ENCODE measurements around the gene ORMDL3. TPM values are rescaled to one million over a fixed set of nuclear protein-coding genes. Genes with fewer than 3 reads are reported as not detected.

ORMDL3 gene
- total and polyA plus RNA-seq, 2 donors (not counting 1 experiment from before 2014, with no cell fraction given) = 30.1 to 48.1 TPM

- Histone ChIP-seq H3K27me3 (ENCODE audit: control insufficient read depth, insufficient read depth, low read length) (peaks cover 11% of the 10 kb centered on the region), H3K36me3 (ENCODE audit: control insufficient read depth, insufficient read depth, low read length) (no peaks in the 10 kb centered on the region), H3K27ac (ENCODE audit: insufficient read depth, low read length) (no peak within 1 kb of the TSS), H3K4me1 (ENCODE audit: control insufficient read depth, extremely low read depth, insufficient read depth, low read length) (no peaks in the 10 kb centered on the region), H3K4me2 (ENCODE audit: extremely low read depth, insufficient read depth, low read length) (no peak within 1 kb of the TSS), H3K79me2 (ENCODE audit: control insufficient read depth, insufficient read depth, low read length) (no peaks in the 10 kb centered on the region), H3K9me3 (ENCODE audit: control insufficient read depth, insufficient read depth, low read depth, low read length) (no peaks in the 10 kb centered on the region), H2AFZ (ENCODE audit: low read length) (no peak within 1 kb of the TSS), H3K4me3 (replicated peaks in 1 of 4; ENCODE audit: control extremely low read depth in 1 of 4, insufficient read depth in 1 of 4, low read depth in 3 of 4, low read length in 4 of 4) (no peak within 1 kb of the TSS), H3K9ac (ENCODE audit: insufficient read depth, low read length) (no peak within 1 kb of the TSS), H4K20me1 (ENCODE audit: control insufficient read depth, extremely low read depth, insufficient read depth, low read length) (no peaks in the 10 kb centered on the region)
- TF ChIP-seq CTCF (conservative IDR thresholded peaks at IDR 0.05 in 1 of 2, IDR thresholded peaks at IDR 0.05 in 1 of 2; ENCODE audit: low read depth in 1 of 2, low read length in 2 of 2) (no peak), EZH2 (IDR thresholded peaks at IDR 0.05; ENCODE audit: low read length, missing control alignments) (no peak)
- DNase-seq (ENCODE audit: low read depth in 2 of 2) = no peak
These were observed 35.3 kb upstream of the ORMDL3 start, which contains the start of gene GSDMA for GRCh38 chr17:39962642-39963220. Gene GSDMA, plus strand, starts transcription at chr17:39963004. Its CDS starts 2,684 bp downstream, at chr17:39965688.

DNA sequence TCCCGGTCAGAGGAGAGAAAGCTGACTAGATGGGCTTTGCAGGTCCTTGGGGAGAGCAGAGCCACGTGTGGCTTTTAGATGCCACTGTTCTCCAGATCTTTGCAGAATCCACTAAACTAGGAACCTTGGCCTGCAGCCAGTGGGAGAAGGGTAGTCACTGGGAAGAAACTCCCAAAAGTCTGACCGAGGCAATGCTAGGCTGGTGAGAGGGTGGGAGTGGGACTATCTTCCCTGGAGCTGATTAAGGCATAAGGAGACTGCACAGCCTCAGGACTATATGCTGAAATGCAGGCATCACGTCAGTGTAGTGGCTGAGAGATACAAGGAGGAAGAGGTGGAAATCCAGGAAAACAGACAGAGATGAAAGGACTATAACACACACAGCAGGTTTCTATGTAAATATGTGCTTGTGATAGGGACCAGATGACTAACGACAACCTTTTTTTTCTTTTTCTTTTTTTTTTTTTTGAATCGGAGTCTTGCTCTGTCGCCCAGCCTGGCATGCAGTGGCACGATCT lies 33.2 kb upstream of the ORMDL3 start:
- TF ChIP-seq CTCF (conservative IDR thresholded peaks at IDR 0.05 in 1 of 2, IDR thresholded peaks at IDR 0.05 in 1 of 2; ENCODE audit: low read depth in 1 of 2, low read length in 2 of 2) (no peak), EZH2 (IDR thresholded peaks at IDR 0.05; ENCODE audit: low read length, missing control alignments) (no peak)
- H3K9ac ChIP-seq (ENCODE audit: insufficient read depth, low read length) = no peak overlapping the region

GRCh38 chr17:39955726-39956225 lies 28.4 kb upstream of the ORMDL3 start:
- no peaks in the 10 kb centered on the region for H3K27me3 ChIP-seq (ENCODE audit: control insufficient read depth, insufficient read depth, low read length)
- TF ChIP-seq EZH2 (IDR thresholded peaks at IDR 0.05; ENCODE audit: low read length, missing control alignments) (no peak), CTCF (conservative IDR thresholded peaks at IDR 0.05 in 1 of 2, IDR thresholded peaks at IDR 0.05 in 1 of 2; ENCODE audit: low read depth in 1 of 2, low read length in 2 of 2) (no peak)
- no peak overlapping the region for H3K9ac ChIP-seq (ENCODE audit: insufficient read depth, low read length)
- H3K9me3 ChIP-seq (ENCODE audit: control insufficient read depth, insufficient read depth, low read depth, low read length) = no peaks in the 10 kb centered on the region
- no peaks in the 10 kb centered on the region for H4K20me1 ChIP-seq (ENCODE audit: control insufficient read depth, extremely low read depth, insufficient read depth, low read length)
- H2AFZ ChIP-seq (ENCODE audit: low read length) = no peak overlapping the region
- H3K4me3 ChIP-seq (replicated peaks in 1 of 4; ENCODE audit: control extremely low read depth in 1 of 4, insufficient read depth in 1 of 4, low read depth in 3 of 4, low read length in 4 of 4) = no peak overlapping the region
- no peak overlapping the region for H3K27ac ChIP-seq (ENCODE audit: insufficient read depth, low read length)
- H3K36me3 ChIP-seq (ENCODE audit: control insufficient read depth, insufficient read depth, low read length) = no peaks in the 10 kb centered on the region
- no peak for DNase-seq (ENCODE audit: low read depth in 2 of 2)
- peaks cover 4% of the 10 kb centered on the region for H3K4me1 ChIP-seq (ENCODE audit: control insufficient read depth, extremely low read depth, insufficient read depth, low read length)
- H3K79me2 ChIP-seq (ENCODE audit: control insufficient read depth, insufficient read depth, low read length) = no peaks in the 10 kb centered on the region
- no peak overlapping the region for H3K4me2 ChIP-seq (ENCODE audit: extremely low read depth, insufficient read depth, low read length)

More for the DNA sequence above, 33.2 kb upstream of the ORMDL3 start:
- Histone ChIP-seq H4K20me1 (ENCODE audit: control insufficient read depth, extremely low read depth, insufficient read depth, low read length) (no peaks in the 10 kb centered on the region), H3K27me3 (ENCODE audit: control insufficient read depth, insufficient read depth, low read length) (peaks cover 2% of the 10 kb centered on the region), H3K79me2 (ENCODE audit: control insufficient read depth, insufficient read depth, low read length) (no peaks in the 10 kb centered on the region), H3K4me3 (replicated peaks in 1 of 4; ENCODE audit: control extremely low read depth in 1 of 4, insufficient read depth in 1 of 4, low read depth in 3 of 4, low read length in 4 of 4) (no peak overlapping the region), H3K4me1 (ENCODE audit: control insufficient read depth, extremely low read depth, insufficient read depth, low read length) (no peaks in the 10 kb centered on the region), H3K27ac (ENCODE audit: insufficient read depth, low read length) (no peak overlapping the region), H3K9me3 (ENCODE audit: control insufficient read depth, insufficient read depth, low read depth, low read length) (no peaks in the 10 kb centered on the region), H3K36me3 (ENCODE audit: control insufficient read depth, insufficient read depth, low read length) (no peaks in the 10 kb centered on the region), H3K4me2 (ENCODE audit: extremely low read depth, insufficient read depth, low read length) (no peak overlapping the region), H2AFZ (ENCODE audit: low read length) (no peak overlapping the region)
- DNase-seq (ENCODE audit: low read depth in 2 of 2) = no peak
